ENCODE measurements around the gene ITGB5. TPM values are rescaled to one million over a fixed set of nuclear protein-coding genes. Genes with fewer than 3 reads are reported as not detected.

The ITGB5 gene
- total RNA-seq, 1 donor from 2014 or later, result not detected

GRCh38 chr3:124860599-124860998, 26.6 kb downstream of the ITGB5 start:
- Mint-ChIP-seq H3K4me1 (no peaks in the 10 kb centered on the region), H3K27me3 (peaks cover 15% of the 10 kb centered on the region), H3K27ac (no peak overlapping the region), H3K36me3 (ENCODE audit: low read depth) (no peaks in the 10 kb centered on the region), H3K9me3 (no peaks in the 10 kb centered on the region), H3K4me3 (no peak overlapping the region)
- DNase-seq (no peak), ATAC-seq (ENCODE audit: low read depth) (no peak)
- no peak for TF ChIP-seq CTCF (IDR thresholded peaks at IDR 0.05)
- intact Hi-C loops (cut with micrococcal nuclease), result no loop called here
- CTCF ChIA-PET, result no interaction called here
- POLR2A ChIA-PET, result no interaction called here

GRCh38 chr3:124859025-124859424, 28.1 kb downstream of the ITGB5 start:
- no peaks in the 10 kb centered on the region for H3K36me3 Mint-ChIP-seq (ENCODE audit: low read depth)
- no peak for TF ChIP-seq CTCF (IDR thresholded peaks at IDR 0.05)
- no peak overlapping the region for H3K27ac Mint-ChIP-seq
- DNase-seq (no peak), ATAC-seq (ENCODE audit: low read depth) (no peak)
- intact Hi-C loops (cut with micrococcal nuclease), result no loop called here
- no peaks in the 10 kb centered on the region for H3K9me3 Mint-ChIP-seq
- no peak overlapping the region for H3K4me3 Mint-ChIP-seq
- H3K27me3 Mint-ChIP-seq, result peaks cover 21% of the 10 kb centered on the region
- H3K4me1 Mint-ChIP-seq, result no peaks in the 10 kb centered on the region
- ChIA-PET CTCF (no interaction called here), POLR2A (no interaction called here)

GRCh38 chr3:124858275-124858674, 28.9 kb downstream of the ITGB5 start:
- no peaks in the 10 kb centered on the region for H3K4me1 Mint-ChIP-seq
- ChIA-PET CTCF (no interaction called here), POLR2A (no interaction called here)

GRCh38 chr3:124856677-124857076, 30.5 kb downstream of the ITGB5 start:
- TF ChIP-seq CTCF (IDR thresholded peaks at IDR 0.05), result no peak
- no peak for DNase-seq
- ChIA-PET POLR2A (no interaction called here), CTCF (no interaction called here)
- Mint-ChIP-seq H3K36me3 (ENCODE audit: low read depth) (no peaks in the 10 kb centered on the region), H3K27me3 (peaks cover 26% of the 10 kb centered on the region), H3K27ac (no peak overlapping the region), H3K4me1 (no peaks in the 10 kb centered on the region), H3K9me3 (no peaks in the 10 kb centered on the region), H3K4me3 (no peak overlapping the region)
- ATAC-seq (ENCODE audit: low read depth), result no peak
- intact Hi-C loops (cut with micrococcal nuclease), result no loop called here

More at GRCh38 chr3:124858275-124858674, 28.9 kb downstream of the ITGB5 start:
- ATAC-seq (ENCODE audit: low read depth), result no peak
- Mint-ChIP-seq H3K9me3 (no peaks in the 10 kb centered on the region), H3K27me3 (peaks cover 21% of the 10 kb centered on the region), H3K4me3 (no peak overlapping the region), H3K36me3 (ENCODE audit: low read depth) (no peaks in the 10 kb centered on the region), H3K27ac (no peak overlapping the region)
- intact Hi-C loops (cut with micrococcal nuclease), result no loop called here
- TF ChIP-seq CTCF (IDR thresholded peaks at IDR 0.05), result no peak
- DNase-seq, result no peak

- no peak for TF ChIP-seq CTCF (IDR thresholded peaks at IDR 0.05)
- Mint-ChIP-seq H3K36me3 (ENCODE audit: low read depth) (no peaks in the 10 kb centered on the region), H3K4me1 (no peaks in the 10 kb centered on the region), H3K9me3 (no peaks in the 10 kb centered on the region), H3K27me3 (peaks cover 24% of the 10 kb centered on the region), H3K27ac (no peak overlapping the region), H3K4me3 (no peak overlapping the region)
- CTCF ChIA-PET, result no interaction called here
- no peak for ATAC-seq (ENCODE audit: low read depth)
- POLR2A ChIA-PET, result no interaction called here
- no peak for DNase-seq
- intact Hi-C loops (cut with micrococcal nuclease), result no loop called here
Measured at GRCh38 chr3:124854009-124854408, 33.2 kb downstream of the ITGB5 start.
